ENCODE measurements around the gene STRAP. TPM values are rescaled to one million over a fixed set of nuclear protein-coding genes. Genes with fewer than 3 reads are reported as not detected.
A peak's percentile ranks its signal among the peaks of the same experiment; 100 is the strongest.

Gene STRAP
- total RNA-seq, 1 experiment from 2014 or later: 210 TPM

DNA sequence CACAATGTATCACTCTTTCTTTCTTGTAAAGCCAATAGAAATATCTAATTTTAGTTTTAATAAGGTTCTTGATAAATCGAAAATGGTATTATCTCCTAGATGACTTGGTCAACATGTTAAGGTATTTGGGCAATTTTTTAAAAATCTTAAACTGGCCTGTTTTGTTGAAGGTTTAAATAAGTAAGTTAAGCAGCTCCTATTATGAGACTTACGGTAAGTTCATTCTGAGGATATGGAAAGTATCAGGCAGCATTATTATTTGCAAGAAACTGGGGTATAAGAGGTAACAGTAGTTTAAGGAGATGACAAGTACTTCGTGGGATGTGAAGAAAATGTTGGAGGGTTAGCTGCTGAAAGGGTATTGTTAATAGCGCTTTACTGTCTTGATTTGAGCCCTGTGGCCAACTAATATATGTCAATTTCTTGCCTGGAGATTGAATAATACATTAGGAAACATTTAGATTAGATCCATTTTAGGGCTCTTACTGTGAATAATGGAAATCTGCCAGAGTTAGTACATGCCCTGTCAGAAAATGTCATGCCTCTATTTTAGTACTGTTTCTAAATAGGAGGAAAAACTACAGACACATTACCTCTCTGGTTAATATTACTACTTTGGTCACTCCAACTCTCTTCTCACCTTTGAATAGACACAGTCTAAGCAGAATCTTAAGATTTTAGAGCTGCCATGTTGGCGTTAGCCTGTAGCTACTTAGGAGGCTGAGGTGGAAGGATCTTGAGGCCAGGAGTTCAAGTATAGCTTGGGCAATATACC is 5.0 kb downstream of the STRAP start:
- no peaks in the 10 kb centered on the region for H4K20me1 ChIP-seq (ENCODE audit: control insufficient read depth, insufficient read depth, insufficient read length)
- no peak overlapping the region for H3K4ac ChIP-seq (ENCODE audit: low read depth, low read length)

More for the DNA sequence above, 5.0 kb downstream of the STRAP start:
- H3K14ac ChIP-seq (ENCODE audit: insufficient read depth, low read length): no peak overlapping the region
- peaks cover 3% of the 10 kb centered on the region for H3K23me2 ChIP-seq (ENCODE audit: insufficient read length, low read depth, low read length, poor library complexity, severe bottlenecking)
- no peak overlapping the region for H2BK120ac ChIP-seq (ENCODE audit: low read depth, low read length, poor library complexity, severe bottlenecking)
- no peak overlapping the region for H3K23ac ChIP-seq (ENCODE audit: insufficient read length, low read depth, low read length)
- no peaks in the 10 kb centered on the region for H3K4me1 ChIP-seq (ENCODE audit: insufficient read depth, low read length)
- no peak overlapping the region for H4K5ac ChIP-seq (ENCODE audit: insufficient read length, low read depth, low read length)
- Mint-ChIP-seq H3K9me3 (no peaks in the 10 kb centered on the region), H3K4me1 (peaks cover 11 to 17% of the 10 kb centered on the region in 2 experiments), H3K36me3 (ENCODE audit: insufficient read depth in 1 of 3, low read depth in 3 of 3) (peaks cover 31 to 73% (median 66%) of the 10 kb centered on the region in 3 experiments; a peak in 6 of 7 replicates), H3K4me3 (no peak overlapping the region), H3K27ac (peak overlapping the region in 1 of 3 experiments; percentile 68; a peak in 2 of 7 replicates), H3K27me3 (ENCODE audit: low read depth) (no peaks in the 10 kb centered on the region)
- no peak overlapping the region for H4K91ac ChIP-seq (ENCODE audit: insufficient read length, low read depth, low read length)
- H3K9ac ChIP-seq (ENCODE audit: extremely low read depth, insufficient read length, low read length): no peak overlapping the region
- no peak for TF ChIP-seq CTCF (conservative IDR thresholded peaks at IDR 0.05)
- H3K27me3 ChIP-seq (ENCODE audit: insufficient read depth, low read length): no peaks in the 10 kb centered on the region
- no peak overlapping the region for H3K27ac ChIP-seq (ENCODE audit: insufficient read length, low read depth, low read length)
- H2AFZ ChIP-seq (ENCODE audit: low read length): no peak overlapping the region
- H2BK15ac ChIP-seq (ENCODE audit: low read depth, low read length): no peak overlapping the region
- no peak overlapping the region for H3K18ac ChIP-seq (ENCODE audit: insufficient read length, low read depth, low read length)
- DNase-seq: no peak
- H3K79me2 ChIP-seq (ENCODE audit: insufficient read depth, low read length): peaks cover 41% of the 10 kb centered on the region
- no peak overlapping the region for H2BK5ac ChIP-seq (ENCODE audit: insufficient read length, low read length)
- H3K79me1 ChIP-seq (ENCODE audit: insufficient read depth, low read depth, low read length, poor library complexity, severe bottlenecking): peaks cover 4% of the 10 kb centered on the region
- no CpG with 5 or more reads among the region's 5 CpGs for WGBS (ENCODE audit: extremely low coverage, insufficient read length, low lambda C conversion rate)
- H2AK5ac ChIP-seq (ENCODE audit: insufficient read length, low read length): no peak overlapping the region
- no peak overlapping the region for H3K4me2 ChIP-seq (ENCODE audit: insufficient read depth, insufficient read length, low read length)
- no peak overlapping the region for H3T11ph ChIP-seq (ENCODE audit: low read length)
- H2BK20ac ChIP-seq (ENCODE audit: low read depth, low read length, poor library complexity, severe bottlenecking): no peak overlapping the region
- no peak overlapping the region for H4K8ac ChIP-seq (replicated peaks; ENCODE audit: insufficient read length, low read depth, low read length)
- no peak overlapping the region for H2BK12ac ChIP-seq (ENCODE audit: insufficient read length, low read depth, low read length)
- no peak overlapping the region for H3K56ac ChIP-seq (ENCODE audit: insufficient read length, low read depth, low read length)
- H3K9me3 ChIP-seq (ENCODE audit: control insufficient read depth, low read depth, low read length): no peaks in the 10 kb centered on the region
